HEK293 (cell line): Measurements from ENCODE around the gene BPHL.

Experiments
- CTCF ChIP-seq: fragments of 450-650 bp; formaldehyde crosslinking; IDR thresholded peaks from 2 replicates; pipeline ENCODE4 v1.5.1; 2016; ENCODE audit warnings: missing biosample characterization, missing genetic modification characterization
- SCRT2 ChIP-seq: fragments of 450-650 bp; formaldehyde crosslinking; IDR thresholded peaks from 2 replicates; pipeline ENCODE4 v1.5.1; 2016; ENCODE audit warnings: missing biosample characterization, missing genetic modification characterization
- TCF7L2 ChIP-seq: IDR thresholded peaks from 2 replicates; pipeline ENCODE4 v1.6.1; 2011; ENCODE audit warnings: low read depth, mild to moderate bottlenecking, inconsistent platforms, low read length, moderate library complexity, borderline replicate concordance
- ZBTB1 ChIP-seq: fragments of 450-650 bp; formaldehyde crosslinking; IDR thresholded peaks from 2 replicates; pipeline ENCODE4 v1.5.1; 2016; ENCODE audit warnings: missing biosample characterization, missing genetic modification characterization
- ZBTB20 ChIP-seq: fragments of 450-650 bp; formaldehyde crosslinking; IDR thresholded peaks from 2 replicates; pipeline ENCODE4 v1.5.1; 2016; ENCODE audit warnings: missing biosample characterization, missing genetic modification characterization
- ZFP69B ChIP-seq: fragments of 450-650 bp; formaldehyde crosslinking; IDR thresholded peaks from 2 replicates; pipeline ENCODE4 v1.5.1; 2016; ENCODE audit warnings: missing biosample characterization, missing genetic modification characterization
- ZNF121 ChIP-seq: fragments of 450-650 bp; formaldehyde crosslinking; IDR thresholded peaks from 2 replicates; pipeline ENCODE4 v1.5.1; 2016; ENCODE audit warnings: missing biosample characterization, missing genetic modification characterization
- ZNF311 ChIP-seq: fragments of 450-650 bp; formaldehyde crosslinking; IDR thresholded peaks from 2 replicates; pipeline ENCODE4 v1.5.1; 2017; ENCODE audit warnings: missing biosample characterization, missing genetic modification characterization, borderline replicate concordance
- TF ChIP-seq, protein P1 (sequence below): fragments of 450-650 bp; formaldehyde crosslinking; IDR thresholded peaks from 2 replicates; pipeline ENCODE4 v1.5.1; 2017; ENCODE audit warnings: missing biosample characterization, missing genetic modification characterization
- TF ChIP-seq, protein P2 (sequence below): fragments of 450-650 bp; formaldehyde crosslinking; IDR thresholded peaks from 2 replicates; pipeline ENCODE4 v1.5.1; 2016; ENCODE audit warnings: missing biosample characterization, missing genetic modification characterization

GRCh38 chr6:3165631-3166534 lies 47.4 kb downstream of the BPHL start:
- no peak for TF ChIP-seq CTCF (tag by site-specific recombination)
- TF ChIP-seq, protein P1, sequence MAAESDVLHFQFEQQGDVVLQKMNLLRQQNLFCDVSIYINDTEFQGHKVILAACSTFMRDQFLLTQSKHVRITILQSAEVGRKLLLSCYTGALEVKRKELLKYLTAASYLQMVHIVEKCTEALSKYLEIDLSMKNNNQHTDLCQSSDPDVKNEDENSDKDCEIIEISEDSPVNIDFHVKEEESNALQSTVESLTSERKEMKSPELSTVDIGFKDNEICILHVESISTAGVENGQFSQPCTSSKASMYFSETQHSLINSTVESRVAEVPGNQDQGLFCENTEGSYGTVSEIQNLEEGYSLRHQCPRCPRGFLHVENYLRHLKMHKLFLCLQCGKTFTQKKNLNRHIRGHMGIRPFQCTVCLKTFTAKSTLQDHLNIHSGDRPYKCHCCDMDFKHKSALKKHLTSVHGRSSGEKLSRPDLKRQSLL: no peak
- TF ChIP-seq TCF7L2: no peak
- no peak for TF ChIP-seq SCRT2 (tag by site-specific recombination)
- TF ChIP-seq ZBTB20 (tag by site-specific recombination): no peak
- TF ChIP-seq, protein P2, sequence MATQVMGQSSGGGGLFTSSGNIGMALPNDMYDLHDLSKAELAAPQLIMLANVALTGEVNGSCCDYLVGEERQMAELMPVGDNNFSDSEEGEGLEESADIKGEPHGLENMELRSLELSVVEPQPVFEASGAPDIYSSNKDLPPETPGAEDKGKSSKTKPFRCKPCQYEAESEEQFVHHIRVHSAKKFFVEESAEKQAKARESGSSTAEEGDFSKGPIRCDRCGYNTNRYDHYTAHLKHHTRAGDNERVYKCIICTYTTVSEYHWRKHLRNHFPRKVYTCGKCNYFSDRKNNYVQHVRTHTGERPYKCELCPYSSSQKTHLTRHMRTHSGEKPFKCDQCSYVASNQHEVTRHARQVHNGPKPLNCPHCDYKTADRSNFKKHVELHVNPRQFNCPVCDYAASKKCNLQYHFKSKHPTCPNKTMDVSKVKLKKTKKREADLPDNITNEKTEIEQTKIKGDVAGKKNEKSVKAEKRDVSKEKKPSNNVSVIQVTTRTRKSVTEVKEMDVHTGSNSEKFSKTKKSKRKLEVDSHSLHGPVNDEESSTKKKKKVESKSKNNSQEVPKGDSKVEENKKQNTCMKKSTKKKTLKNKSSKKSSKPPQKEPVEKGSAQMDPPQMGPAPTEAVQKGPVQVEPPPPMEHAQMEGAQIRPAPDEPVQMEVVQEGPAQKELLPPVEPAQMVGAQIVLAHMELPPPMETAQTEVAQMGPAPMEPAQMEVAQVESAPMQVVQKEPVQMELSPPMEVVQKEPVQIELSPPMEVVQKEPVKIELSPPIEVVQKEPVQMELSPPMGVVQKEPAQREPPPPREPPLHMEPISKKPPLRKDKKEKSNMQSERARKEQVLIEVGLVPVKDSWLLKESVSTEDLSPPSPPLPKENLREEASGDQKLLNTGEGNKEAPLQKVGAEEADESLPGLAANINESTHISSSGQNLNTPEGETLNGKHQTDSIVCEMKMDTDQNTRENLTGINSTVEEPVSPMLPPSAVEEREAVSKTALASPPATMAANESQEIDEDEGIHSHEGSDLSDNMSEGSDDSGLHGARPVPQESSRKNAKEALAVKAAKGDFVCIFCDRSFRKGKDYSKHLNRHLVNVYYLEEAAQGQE (tag by site-specific recombination): no peak
- TF ChIP-seq ZFP69B (tag by site-specific recombination): no peak
- TF ChIP-seq ZNF311 (tag by site-specific recombination): no peak
- no peak for TF ChIP-seq ZNF121 (tag by site-specific recombination)
- no peak for TF ChIP-seq ZBTB1 (tag by site-specific recombination)
